Measurements from ENCODE around the gene OSBPL3.

GRCh38 chr7:24750441-24751055, 229.4 kb downstream of the OSBPL3 start:
- TF ChIP-seq, protein P1, sequence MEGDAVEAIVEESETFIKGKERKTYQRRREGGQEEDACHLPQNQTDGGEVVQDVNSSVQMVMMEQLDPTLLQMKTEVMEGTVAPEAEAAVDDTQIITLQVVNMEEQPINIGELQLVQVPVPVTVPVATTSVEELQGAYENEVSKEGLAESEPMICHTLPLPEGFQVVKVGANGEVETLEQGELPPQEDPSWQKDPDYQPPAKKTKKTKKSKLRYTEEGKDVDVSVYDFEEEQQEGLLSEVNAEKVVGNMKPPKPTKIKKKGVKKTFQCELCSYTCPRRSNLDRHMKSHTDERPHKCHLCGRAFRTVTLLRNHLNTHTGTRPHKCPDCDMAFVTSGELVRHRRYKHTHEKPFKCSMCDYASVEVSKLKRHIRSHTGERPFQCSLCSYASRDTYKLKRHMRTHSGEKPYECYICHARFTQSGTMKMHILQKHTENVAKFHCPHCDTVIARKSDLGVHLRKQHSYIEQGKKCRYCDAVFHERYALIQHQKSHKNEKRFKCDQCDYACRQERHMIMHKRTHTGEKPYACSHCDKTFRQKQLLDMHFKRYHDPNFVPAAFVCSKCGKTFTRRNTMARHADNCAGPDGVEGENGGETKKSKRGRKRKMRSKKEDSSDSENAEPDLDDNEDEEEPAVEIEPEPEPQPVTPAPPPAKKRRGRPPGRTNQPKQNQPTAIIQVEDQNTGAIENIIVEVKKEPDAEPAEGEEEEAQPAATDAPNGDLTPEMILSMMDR (conservative IDR thresholded peaks at IDR 0.05; ENCODE audit: low read depth, low read length), result no peak
- TF ChIP-seq EZH2phosphoT487 (IDR thresholded peaks at IDR 0.05; ENCODE audit: borderline replicate concordance, low read length), result no peak
